OCI-LY7 (cell line): ENCODE measurements around the gene FAM83D. TPM values are rescaled to one million over a fixed set of nuclear protein-coding genes. Genes with fewer than 3 reads are reported as not detected.

Experiments
- BruUV-seq: library from RNA; stranded (reverse); fragments of 400-500 nt; replicated peaks from 2 replicates; lab custom pipeline; 2021; lab: Mats Ljungman, UMichigan
- CTCF ChIA-PET: fragments of 300-600 bp; sonication (Branson Sonifier 250); formaldehyde crosslinking; loops from one replicate; lab custom pipeline; 2022; ENCODE audit warnings: antibody characterized with exemption; ENCODE audit not compliant: unreplicated experiment; lab: Charles Lee
- POLR2A ChIA-PET: fragments of 300-600 bp; sonication (Branson Sonifier 250); formaldehyde crosslinking; loops from one replicate; lab custom pipeline; 2022; ENCODE audit warnings: antibody characterized with exemption; lab: Charles Lee
- DNase-seq: peaks from one replicate; pipeline ENCODE4 v3.0.0-alpha.2; 2015; ENCODE audit warnings: low spot score
- H2AFZ ChIP-seq: fragments of 200-600 bp; sonication (generic), shearing (Covaris generic); 2 replicates; pipeline ENCODE4 v1.6.1; 2014; ENCODE audit warnings: mild to moderate bottlenecking, antibody characterized with exemption, low read length, moderate library complexity
- H3K27ac ChIP-seq: fragments of 200-600 bp; sonication (generic); 2 replicates; pipeline ENCODE4 v1.5.1; 2014; ENCODE audit warnings: mixed run types, low read depth, mild to moderate bottlenecking, moderate library complexity, low read length, inconsistent platforms; ENCODE audit not compliant: poor library complexity, severe bottlenecking
- H3K36me3 ChIP-seq: fragments of 200-600 bp; sonication (generic); 2 replicates; pipeline ENCODE4 v1.6.1; 2014; ENCODE audit warnings: mild to moderate bottlenecking, antibody characterized with exemption, low read length, moderate library complexity, mixed read lengths; ENCODE audit not compliant: insufficient read depth
- H3K4me1 ChIP-seq: fragments of 200-600 bp; sonication (generic); 2 replicates; pipeline ENCODE4 v1.5.1; 2014; ENCODE audit warnings: mild to moderate bottlenecking, low read length; ENCODE audit not compliant: insufficient read depth, poor library complexity, severe bottlenecking
- H3K4me2 ChIP-seq: fragments of 200-600 bp; sonication (generic); 2 replicates; pipeline ENCODE4 v1.6.1; 2014; ENCODE audit warnings: mild to moderate bottlenecking, low read length
- H3K4me3 ChIP-seq: fragments of 200-600 bp; sonication (generic); 2 replicates; pipeline ENCODE4 v1.5.1; 2014; ENCODE audit warnings: mild to moderate bottlenecking, low read depth, low read length; ENCODE audit not compliant: poor library complexity, severe bottlenecking
- H3K79me2 ChIP-seq: fragments of 200-600 bp; sonication (generic); 2 replicates; pipeline ENCODE4 v1.6.1; 2016; ENCODE audit warnings: low read depth, mild to moderate bottlenecking, low read length, moderate library complexity, mixed read lengths; ENCODE audit not compliant: insufficient read depth
- H3K9me2 ChIP-seq: fragments of 200-600 bp; sonication (generic); 2 replicates; pipeline ENCODE4 v1.6.1; 2016; ENCODE audit warnings: mild to moderate bottlenecking, low read length, mixed read lengths; ENCODE audit not compliant: insufficient read depth
- H3K9me3 ChIP-seq: fragments of 200-600 bp; sonication (generic); 2 replicates; pipeline ENCODE4 v1.6.1; 2014; ENCODE audit warnings: mild to moderate bottlenecking, mixed run types, low read length, mixed read lengths
- H4K20me1 ChIP-seq: fragments of 200-600 bp; sonication (generic); 2 replicates; pipeline ENCODE4 v1.6.1; 2014; ENCODE audit warnings: mild to moderate bottlenecking, antibody characterized with exemption, low read length, moderate library complexity, mixed read lengths; ENCODE audit not compliant: insufficient read depth
- CTCF ChIP-seq: fragments of 200-600 bp; sonication (generic); conservative IDR thresholded peaks from 2 replicates; pipeline ENCODE4 v1.5.1; 2014; ENCODE audit warnings: mild to moderate bottlenecking, antibody characterized with exemption, low read length, moderate library complexity, mixed read lengths
- EZH2phosphoT487 ChIP-seq: fragments of 200-600 bp; sonication (generic); IDR thresholded peaks from 2 replicates; pipeline ENCODE4 v1.6.1; 2018; ENCODE audit warnings: low read depth, borderline replicate concordance, mild to moderate bottlenecking, mixed run types, antibody characterized with exemption, low read length, moderate library complexity, mixed read lengths
- intact Hi-C: fragments of 100-400 bp; cut with micrococcal nuclease; formaldehyde crosslinking; loops from one replicate; pipeline ENCODE4 v1.10.0; 2022; ENCODE audit not compliant: unreplicated experiment
- total RNA-seq, 2 experiments: library from RNA; depleted of rRNA in 1 of 2; stranded (reverse); fragments of >200 nt in 1 of 2; shearing (Covaris generic) in 1 of 2; gene quantifications; 2 replicates each; pipeline ENCODE4 v1.2.3, GENCODE V29; 2014 to 2022

The FAM83D gene
- total RNA-seq, 2 experiments from 2014 or later, result 32.6 to 48.2 TPM

- Histone ChIP-seq H3K4me3 (no peak overlapping the region), H3K9me2 (no peaks in the 10 kb centered on the region), H3K9me3 (no peaks in the 10 kb centered on the region), H3K4me2 (no peak overlapping the region), H3K4me1 (peaks cover 19% of the 10 kb centered on the region), H2AFZ (no peak overlapping the region), H4K20me1 (peaks cover 13% of the 10 kb centered on the region), H3K27ac (no peak overlapping the region), H3K36me3 (peaks cover 39% of the 10 kb centered on the region), H3K79me2 (peaks cover 35% of the 10 kb centered on the region)
- POLR2A ChIA-PET, result no interaction called here
- BruUV-seq, result no TSS peak
- intact Hi-C loops, result no loop called here
- CTCF ChIA-PET, result no interaction called here
- no peak for DNase-seq
- TF ChIP-seq CTCF (no peak), EZH2phosphoT487 (no peak)
These were observed 1.5 kb upstream of the FAM83D start for GRCh38 chr20:38924718-38925117.

- DNase-seq, result peak; percentile 13
- CTCF ChIA-PET, result interaction anchor here (1.3 kb wide), 1 partner anchor 9 kb away, joined by 3 read pairs; no protein-coding TSS in a partner anchor
- peak overlapping the region; percentile 35; the same call in 1 of the 2 replicates for H2AFZ ChIP-seq
- H3K9me2 ChIP-seq, result no peaks in the 10 kb centered on the region
- POLR2A ChIA-PET, result interaction anchor here (0.6 to 1.3 kb wide), 3 partner anchors 34 to 168 kb away, joined by 3 to 4 read pairs (median 4); no protein-coding TSS in a partner anchor
- intact Hi-C loops, result loop anchor here (1.0 kb wide), 2 partner anchors 35 to 121 kb away; partner anchors contain the start of gene DHX35
- TF ChIP-seq EZH2phosphoT487 (no peak), CTCF (no peak)
- H3K4me2 ChIP-seq, result peak overlapping the region; percentile 98
- H3K27ac ChIP-seq, result peak overlapping the region; percentile 66
- peak overlapping the region; percentile 98 for H3K4me3 ChIP-seq
- peaks cover 52% of the 10 kb centered on the region for H3K36me3 ChIP-seq
- H3K4me1 ChIP-seq, result peaks cover 41% of the 10 kb centered on the region
- peaks cover 58% of the 10 kb centered on the region for H3K79me2 ChIP-seq
- no peaks in the 10 kb centered on the region for H3K9me3 ChIP-seq
- peaks cover 28% of the 10 kb centered on the region for H4K20me1 ChIP-seq
- TSS peak; percentile 46 for BruUV-seq
These were observed 858 bp downstream of the FAM83D start for GRCh38 chr20:38926934-38927616.
